Calu3 (cell line): ENCODE results near the gene TRAK2. TPM values are rescaled to one million over a fixed set of nuclear protein-coding genes. Genes with fewer than 3 reads are reported as not detected.

Experiments used
- Bru-seq: library from RNA; stranded (reverse); fragments of 400-500 nt; gene quantifications from one replicate; lab custom pipeline; 2021; lab: Mats Ljungman, UMichigan
- BruChase-seq, 2 experiments: library from RNA; stranded (reverse); fragments of 400-500 nt; gene quantifications; one replicate each; lab custom pipeline; 2021; lab: Mats Ljungman, UMichigan
- BruUV-seq: library from RNA; stranded (reverse); fragments of 400-500 nt; replicated peaks from 2 replicates; lab custom pipeline; 2021; lab: Mats Ljungman, UMichigan
- CTCF ChIA-PET: fragments of 300-600 bp; sonication (Branson Sonifier 250); formaldehyde crosslinking; loops from one replicate; lab custom pipeline; 2022; ENCODE audit warnings: antibody characterized with exemption; lab: Charles Lee
- DNase-seq: peaks from one replicate; pipeline ENCODE4 v3.0.0; 2022
- H3K27ac Mint-ChIP-seq: one replicate; pipeline ENCODE4 v1.8.0; 2022; ENCODE audit warnings: mixed read lengths; ENCODE audit not compliant: unreplicated experiment
- H3K27me3 Mint-ChIP-seq: one replicate; pipeline ENCODE4 v1.8.0; 2022; ENCODE audit warnings: mixed read lengths; ENCODE audit not compliant: unreplicated experiment
- H3K36me3 Mint-ChIP-seq: one replicate; pipeline ENCODE4 v1.8.0; 2022; ENCODE audit warnings: mild to moderate bottlenecking, moderate library complexity, mixed read lengths; ENCODE audit not compliant: insufficient read depth, unreplicated experiment
- H3K4me1 Mint-ChIP-seq: one replicate; pipeline ENCODE4 v1.8.0; 2022; ENCODE audit warnings: mild to moderate bottlenecking, low read depth, mixed read lengths; ENCODE audit not compliant: unreplicated experiment
- H3K4me3 Mint-ChIP-seq: one replicate; pipeline ENCODE4 v1.8.0; 2022; ENCODE audit warnings: mild to moderate bottlenecking, low read depth, moderate library complexity, mixed read lengths; ENCODE audit not compliant: unreplicated experiment
- H3K9me3 Mint-ChIP-seq: one replicate; pipeline ENCODE4 v1.8.0; 2022; ENCODE audit warnings: low read depth, mixed read lengths; ENCODE audit not compliant: unreplicated experiment
- CTCF ChIP-seq: fragments of 200-600 bp; IDR thresholded peaks from one replicate; pipeline ENCODE4 v1.8.0; 2022; ENCODE audit warnings: antibody characterized with exemption; ENCODE audit not compliant: unreplicated experiment
- intact Hi-C: fragments of 100-400 bp; cut with micrococcal nuclease; formaldehyde crosslinking; loops from one replicate; pipeline ENCODE4 v1.10.0; 2022; ENCODE audit not compliant: unreplicated experiment
- long read RNA-seq: library from polyadenylated mRNA; stranded (forward); transcript quantifications from one replicate; pipeline ENCODE4 v2.0.0, GENCODE V29; 2022
- total RNA-seq: library from RNA; stranded (reverse); gene quantifications from 2 replicates; pipeline ENCODE4 v1.2.3, GENCODE V29; 2022

Gene TRAK2
- total RNA-seq (24.4 TPM in 2 replicates), Bru-seq, nascent RNA (percentile 67 among the genes with signal in this experiment), BruChase-seq, experiment 1, labeled RNA remaining after a 6-hour chase (percentile 70 among the genes with signal in this experiment), BruChase-seq, experiment 2, labeled RNA remaining after a 2-hour chase (percentile 63 among the genes with signal in this experiment)
- long read RNA-seq, full-length matches to known transcripts: 2 of 6 reads
- long read RNA-seq, partial matches to known transcripts: 0 of 6 reads
- long read RNA-seq, other reads (novel, unspliced or antisense): 4 of 6 reads

- Mint-ChIP-seq H3K36me3 (peaks cover 31% of the 10 kb centered on the region), H3K4me3 (peak within 1 kb of the TSS; percentile 100), H3K4me1 (peaks cover 29% of the 10 kb centered on the region), H3K27ac (peak within 1 kb of the TSS; percentile 70), H3K9me3 (no peaks in the 10 kb centered on the region), H3K27me3 (no peaks in the 10 kb centered on the region)
- intact Hi-C loops: no loop called here
- peak; percentile 25 for TF ChIP-seq CTCF
- no TSS peak for BruUV-seq
- peak; percentile 93 for DNase-seq
- CTCF ChIA-PET: interaction anchor here (0.6 to 1.8 kb wide), 8 partner anchors 11 to 289 kb away, joined by 3 to 13 read pairs (median 5); no protein-coding TSS in a partner anchor
Measured at GRCh38 chr2:201451292-201452057, at the start of gene TRAK2, which contains the start of gene STRADB. TSS of gene TRAK2 (minus strand) at chr2:201451458. CDS start at chr2:201420507, 30,951 bp downstream. TSS of gene STRADB (plus strand) at chr2:201451740. CDS start at chr2:201454841, 3,101 bp downstream.

- Mint-ChIP-seq H3K4me3 (no peak overlapping the region), H3K27me3 (no peaks in the 10 kb centered on the region), H3K36me3 (no peaks in the 10 kb centered on the region), H3K27ac (no peak overlapping the region), H3K9me3 (peaks cover 11% of the 10 kb centered on the region), H3K4me1 (no peaks in the 10 kb centered on the region)
- intact Hi-C loops: no loop called here
- BruUV-seq: no TSS peak
- CTCF ChIA-PET: no interaction called here
- no peak for TF ChIP-seq CTCF
- no peak for DNase-seq
Measured at GRCh38 chr2:201500534-201500933, 49.3 kb upstream of the TRAK2 start.

GRCh38 chr2:201496785-201497184 is 45.5 kb upstream of the TRAK2 start:
- Mint-ChIP-seq H3K27me3 (no peaks in the 10 kb centered on the region), H3K4me3 (no peak overlapping the region), H3K4me1 (no peaks in the 10 kb centered on the region), H3K27ac (no peak overlapping the region), H3K36me3 (no peaks in the 10 kb centered on the region), H3K9me3 (no peaks in the 10 kb centered on the region)
- DNase-seq: no peak
- no peak for TF ChIP-seq CTCF
- BruUV-seq: no TSS peak
- intact Hi-C loops: no loop called here
- CTCF ChIA-PET: no interaction called here

GRCh38 chr2:201490291-201490690 is 39.0 kb upstream of the TRAK2 start:
- H3K4me1 Mint-ChIP-seq: no peaks in the 10 kb centered on the region
- H3K36me3 Mint-ChIP-seq: no peaks in the 10 kb centered on the region
- intact Hi-C loops: no loop called here
- BruUV-seq: no TSS peak
- H3K4me3 Mint-ChIP-seq: no peak overlapping the region
- no peaks in the 10 kb centered on the region for H3K9me3 Mint-ChIP-seq
- DNase-seq: no peak
- H3K27ac Mint-ChIP-seq: no peak overlapping the region
- no peaks in the 10 kb centered on the region for H3K27me3 Mint-ChIP-seq
- TF ChIP-seq CTCF: no peak
- CTCF ChIA-PET: interaction anchor here (0.7 kb wide), 1 partner anchor 98 kb away, joined by 4 read pairs; no protein-coding TSS in a partner anchor
